Psoas muscle (tissue), 8 donors: ENCODE results near the gene CFAP46. TPM values are rescaled to one million over a fixed set of nuclear protein-coding genes. Genes with fewer than 3 reads are reported as not detected.
"Not testable (repeated sequence)": the region's sequence is repeated elsewhere in the genome, so short reads cannot be mapped to it uniquely, and the experiment has no call there.

ENCODE experiments used
- ATAC-seq, 4 donors: fragments of 200-7000 bp; cut with Tn5 transposase; one replicate each; pipeline ENCODE4 v1.9.1; 2020; ENCODE audit warnings: moderate library complexity in 3 of 4, mild to moderate bottlenecking in 2 of 4
- DNase-seq, 2 donors: peaks; one replicate each; pipeline ENCODE4 v3.0.0-alpha.2; 2020
- H3K27ac ChIP-seq: fragments of 200-600 bp; one replicate; pipeline ENCODE4 v1.8.0; 2022
- H3K27me3 ChIP-seq, 3 donors: fragments of 200-600 bp in 1 of 3; one replicate each; pipeline versions ENCODE4 v1.6.1 to v1.8.0; 2013 to 2022; ENCODE audit warnings: low read length in 2 of 3, mild to moderate bottlenecking in 2 of 3, moderate library complexity in 1 of 3; ENCODE audit not compliant: insufficient read depth in 3 of 3
- H3K36me3 ChIP-seq, 2 donors: fragments of 200-600 bp in 1 of 2; one replicate each; pipeline versions ENCODE4 v1.6.1 to v1.8.0; 2013 to 2022; ENCODE audit warnings: low read depth in 1 of 2, mild to moderate bottlenecking in 1 of 2, moderate library complexity in 1 of 2; ENCODE audit not compliant: insufficient read depth in 1 of 2
- H3K4me1 ChIP-seq: fragments of 200-600 bp; one replicate; pipeline ENCODE4 v1.8.0; 2022
- H3K4me3 ChIP-seq: fragments of 200-600 bp; one replicate; pipeline ENCODE4 v1.8.0; 2022; ENCODE audit warnings: mild to moderate bottlenecking
- H3K9me3 ChIP-seq: fragments of 200-600 bp; one replicate; pipeline ENCODE4 v1.8.0; 2022
- CTCF ChIP-seq: fragments of 200-600 bp; IDR thresholded peaks from one replicate; pipeline ENCODE4 v1.8.0; 2022; ENCODE audit warnings: antibody characterized with exemption
- WGBS, 3 donors: extraction: QIAGEN DNeasy Blood & Tissue Kit; methylation state at CpG; one replicate each; pipeline versions ENCODE4 v1.1.6 to v1.1.7; 2013; 5-methylcytosine and 5-hydroxymethylcytosine counted together
- intact Hi-C, 2 donors: fragments of 100-400 bp; cut with DNase I; formaldehyde crosslinking; loops; one replicate each; pipeline versions ENCODE4 v1.11.0 to v1.14.2; 2022
- polyA plus RNA-seq, 3 donors: library from polyadenylated mRNA; stranded (reverse); fragments of 200-250 nt; gene quantifications; one replicate each; pipeline ENCODE4 v1.2.3, GENCODE V29; 2013
- total RNA-seq, 4 donors: library from RNA; stranded (reverse); fragmentation: NEBNext Ultra II Directional in 2 of 4; extraction: Animal tissue kit (Norgen Biotek cat#: 25700) in 2 of 4; gene quantifications; one replicate each; pipeline versions ENCODE4 v1.2.1 to v1.2.4, GENCODE V29; 2021 to 2023
- donor health status: healthy with polysubstance abuse.
- donor health status: DM: no; HTN: no; CAD: no; lungs with moderate emphysema.
- donor health status: Bipolar disorder and iron deficiency.
- donor health status: healthy.
- donor health status: DM: yes; HTN: yes; CAD: no.
- donor health status: DM: no; HTN: no; CAD: no.
- donor health status: DM: no; HTN: no; CAD: no.
- donor health status: DM: yes; HTN: yes; CAD: no.

Gene CFAP46
- total and polyA plus RNA-seq, 7 donors, result 3.9 to 25.4 (median 13.8) TPM

- Histone ChIP-seq H3K36me3 (peaks cover 0 to 1% of the 10 kb centered on the region in 2 donors), H3K9me3 (no peaks in the 10 kb centered on the region), H3K4me3 (no peak overlapping the region), H3K27me3 (no peaks in the 10 kb centered on the region), H3K4me1 (no peaks in the 10 kb centered on the region), H3K27ac (no peak overlapping the region)
- intact Hi-C loops, result no loop called here
- ATAC-seq, result no peak
- TF ChIP-seq CTCF, result no peak
- 82 to 84% (median 84%) methylated on average over 13 of the region's 13 CpGs for WGBS, 3 donors
- DNase-seq, result peak in 1 of 2 donors; percentile 31
Measured at GRCh38 chr10:132827423-132827789, 115.0 kb downstream of the CFAP46 start.

- peak in 1 of 2 donors; percentile 4 for DNase-seq
Measured at GRCh38 chr10:132826524-132827422, 115.6 kb downstream of the CFAP46 start.

GRCh38 chr10:132825783-132826523, 116.4 kb downstream of the CFAP46 start:
- H3K4me3 ChIP-seq, H3K27me3 ChIP-seq, H3K9me3 ChIP-seq, intact Hi-C loops, H3K4me1 ChIP-seq, H3K36me3 ChIP-seq, H3K27ac ChIP-seq, ATAC-seq: not testable (repeated sequence)
- DNase-seq, result peak in 1 of 2 donors; percentile 28
- WGBS, 3 donors, result 87 to 95% (median 95%) methylated on average over 27 to 34 of the region's 34 CpGs

More at GRCh38 chr10:132826524-132827422, 115.6 kb downstream of the CFAP46 start:
- no peaks in the 10 kb centered on the region for H3K27me3 ChIP-seq
- no peak for TF ChIP-seq CTCF
- ATAC-seq, result no peak
- H3K36me3 ChIP-seq, result no peaks in the 10 kb centered on the region
- WGBS, 3 donors, result 92 to 96% (median 94%) methylated on average over 28 to 36 of the region's 36 CpGs
- H3K4me1 ChIP-seq, result no peaks in the 10 kb centered on the region
- no peaks in the 10 kb centered on the region for H3K9me3 ChIP-seq
- no peak overlapping the region for H3K27ac ChIP-seq
- intact Hi-C loops, result no loop called here
- no peak overlapping the region for H3K4me3 ChIP-seq

- H3K27me3 ChIP-seq, result peaks cover 0 to 3% (median 2%) of the 10 kb centered on the region in 3 donors
- H3K4me1 ChIP-seq, result no peaks in the 10 kb centered on the region
- peaks cover 0 to 10% of the 10 kb centered on the region in 2 donors for H3K36me3 ChIP-seq
- DNase-seq (peak in 1 of 2 donors; percentile 14), ATAC-seq (no peak)
- no peak overlapping the region for H3K27ac ChIP-seq
- H3K4me3 ChIP-seq, result no peak overlapping the region
- no peak for TF ChIP-seq CTCF
- WGBS, 3 donors, result 93 to 97% (median 94%) methylated on average over 13 of the region's 13 CpGs
- intact Hi-C loops, result no loop called here
- H3K9me3 ChIP-seq, result peaks cover 3% of the 10 kb centered on the region
Measured at GRCh38 chr10:132820056-132820455, 122.3 kb downstream of the CFAP46 start.

GRCh38 chr10:132817701-132818211, 124.6 kb downstream of the CFAP46 start:
- H3K4me3 ChIP-seq, result no peak overlapping the region
- DNase-seq, result peak in 1 of 2 donors; percentile 39
- peaks cover 3% of the 10 kb centered on the region for H3K9me3 ChIP-seq
- peaks cover 0 to 3% (median 2%) of the 10 kb centered on the region in 3 donors for H3K27me3 ChIP-seq
- no peak for ATAC-seq
- H3K4me1 ChIP-seq, result no peaks in the 10 kb centered on the region
- no peak overlapping the region for H3K27ac ChIP-seq
- intact Hi-C loops, result no loop called here
- TF ChIP-seq CTCF, result no peak
- 79 to 86% (median 82%) methylated on average over 28 to 29 of the region's 29 CpGs for WGBS, 3 donors
- H3K36me3 ChIP-seq, result peaks cover 0 to 10% of the 10 kb centered on the region in 2 donors
